GM12878 (cell line): ENCODE data around the gene CASP8. TPM values are rescaled to one million over a fixed set of nuclear protein-coding genes. Genes with fewer than 3 reads are reported as not detected.

Experiments used
- CREM ChIP-seq: IDR thresholded peaks from 2 replicates; pipeline ENCODE4 v1.6.1; 2014; ENCODE audit warnings: antibody characterized with exemption, low read depth
- E4F1 ChIP-seq: fragments of 450-650 bp; IDR thresholded peaks from 2 replicates; pipeline ENCODE4 v1.6.1; 2018; ENCODE audit warnings: borderline replicate concordance, mild to moderate bottlenecking; ENCODE audit not compliant: partially characterized antibody
- KDM1A ChIP-seq: fragments of 200-600 bp; sonication (generic); IDR thresholded peaks from 2 replicates; pipeline ENCODE4 v1.6.1; 2016; ENCODE audit warnings: borderline replicate concordance
- KLF5 ChIP-seq: fragments of 450-650 bp; IDR thresholded peaks from 2 replicates; pipeline ENCODE4 v1.6.1; 2014; ENCODE audit warnings: mild to moderate bottlenecking; ENCODE audit not compliant: partially characterized antibody
- SMAD5 ChIP-seq: IDR thresholded peaks from 2 replicates; pipeline ENCODE4 v1.6.1; 2016; ENCODE audit warnings: antibody characterized with exemption, low read depth
- ZNF622 ChIP-seq: fragments of 450-650 bp; IDR thresholded peaks from 2 replicates; pipeline ENCODE4 v1.6.1; 2017; ENCODE audit warnings: mild to moderate bottlenecking, inconsistent platforms
- polyA plus RNA-seq, 11 experiments: library from polyadenylated mRNA; depleted of rRNA in 4 of 11; unstranded in 6 of 11; stranded (reverse) in 5 of 11; fragments of >200 nt; fragmentation: Nextera tagmentation in 4 of 11; fragmentation: Illumina TruSeq in 1 of 11; extraction: Ambion mirVana in 4 of 11; extraction: Trizol in 1 of 11; gene quantifications; 1 replicate in 1 of 11; 2 replicates in 10 of 11; pipeline versions ENCODE4 v1.2.1 to v1.2.3, GENCODE V29; 2011 to 2016; ENCODE audit warnings: inconsistent platforms in 2 of 11, missing spikeins in 2 of 11, low read depth in 1 of 11
- total RNA-seq, 4 experiments: library from RNA; depleted of rRNA in 3 of 4; stranded (reverse); fragments of >200 nt in 3 of 4; fragmentation: Illumina TruSeq in 1 of 4; extraction: Trizol in 1 of 4; gene quantifications; 2 replicates each; pipeline versions ENCODE4 v1.2.1 to v1.2.3, GENCODE V29; 2013 to 2021
- TF ChIP-seq, protein P1 (sequence below): fragments of 450-650 bp; IDR thresholded peaks from 2 replicates; pipeline ENCODE4 v1.6.1; 2018; ENCODE audit warnings: mild to moderate bottlenecking, low read depth, moderate library complexity; ENCODE audit not compliant: partially characterized antibody
- TF ChIP-seq, protein P2 (sequence below): IDR thresholded peaks from 2 replicates; pipeline ENCODE4 v1.6.1; 2011; ENCODE audit warnings: borderline replicate concordance, low read depth, mild to moderate bottlenecking, moderate library complexity, low read length; ENCODE audit not compliant: insufficient read depth, poor library complexity, severe bottlenecking
- TF ChIP-seq, protein P3 (sequence below): IDR thresholded peaks from 2 replicates; pipeline ENCODE4 v1.6.1; 2012; ENCODE audit warnings: low read depth, low read length, improper control_type of control experiment

CASP8 gene
- total and polyA plus RNA-seq, 10 of the 15 experiments (the other 5 are each of a cell fraction or from before 2014, with no cell fraction given): 18.6 to 54.1 (median 39.9) TPM

- TF ChIP-seq, protein P1, sequence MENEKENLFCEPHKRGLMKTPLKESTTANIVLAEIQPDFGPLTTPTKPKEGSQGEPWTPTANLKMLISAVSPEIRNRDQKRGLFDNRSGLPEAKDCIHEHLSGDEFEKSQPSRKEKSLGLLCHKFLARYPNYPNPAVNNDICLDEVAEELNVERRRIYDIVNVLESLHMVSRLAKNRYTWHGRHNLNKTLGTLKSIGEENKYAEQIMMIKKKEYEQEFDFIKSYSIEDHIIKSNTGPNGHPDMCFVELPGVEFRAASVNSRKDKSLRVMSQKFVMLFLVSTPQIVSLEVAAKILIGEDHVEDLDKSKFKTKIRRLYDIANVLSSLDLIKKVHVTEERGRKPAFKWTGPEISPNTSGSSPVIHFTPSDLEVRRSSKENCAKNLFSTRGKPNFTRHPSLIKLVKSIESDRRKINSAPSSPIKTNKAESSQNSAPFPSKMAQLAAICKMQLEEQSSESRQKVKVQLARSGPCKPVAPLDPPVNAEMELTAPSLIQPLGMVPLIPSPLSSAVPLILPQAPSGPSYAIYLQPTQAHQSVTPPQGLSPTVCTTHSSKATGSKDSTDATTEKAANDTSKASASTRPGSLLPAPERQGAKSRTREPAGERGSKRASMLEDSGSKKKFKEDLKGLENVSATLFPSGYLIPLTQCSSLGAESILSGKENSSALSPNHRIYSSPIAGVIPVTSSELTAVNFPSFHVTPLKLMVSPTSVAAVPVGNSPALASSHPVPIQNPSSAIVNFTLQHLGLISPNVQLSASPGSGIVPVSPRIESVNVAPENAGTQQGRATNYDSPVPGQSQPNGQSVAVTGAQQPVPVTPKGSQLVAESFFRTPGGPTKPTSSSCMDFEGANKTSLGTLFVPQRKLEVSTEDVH: no peak
- TF ChIP-seq ZNF622: no peak
- TF ChIP-seq KDM1A: no peak
- no peak for TF ChIP-seq CREM
- TF ChIP-seq KLF5: no peak
- no peak for TF ChIP-seq SMAD5
- TF ChIP-seq, protein P2, sequence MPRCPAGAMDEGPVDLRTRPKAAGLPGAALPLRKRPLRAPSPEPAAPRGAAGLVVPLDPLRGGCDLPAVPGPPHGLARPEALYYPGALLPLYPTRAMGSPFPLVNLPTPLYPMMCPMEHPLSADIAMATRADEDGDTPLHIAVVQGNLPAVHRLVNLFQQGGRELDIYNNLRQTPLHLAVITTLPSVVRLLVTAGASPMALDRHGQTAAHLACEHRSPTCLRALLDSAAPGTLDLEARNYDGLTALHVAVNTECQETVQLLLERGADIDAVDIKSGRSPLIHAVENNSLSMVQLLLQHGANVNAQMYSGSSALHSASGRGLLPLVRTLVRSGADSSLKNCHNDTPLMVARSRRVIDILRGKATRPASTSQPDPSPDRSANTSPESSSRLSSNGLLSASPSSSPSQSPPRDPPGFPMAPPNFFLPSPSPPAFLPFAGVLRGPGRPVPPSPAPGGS: no peak
- TF ChIP-seq, protein P3, sequence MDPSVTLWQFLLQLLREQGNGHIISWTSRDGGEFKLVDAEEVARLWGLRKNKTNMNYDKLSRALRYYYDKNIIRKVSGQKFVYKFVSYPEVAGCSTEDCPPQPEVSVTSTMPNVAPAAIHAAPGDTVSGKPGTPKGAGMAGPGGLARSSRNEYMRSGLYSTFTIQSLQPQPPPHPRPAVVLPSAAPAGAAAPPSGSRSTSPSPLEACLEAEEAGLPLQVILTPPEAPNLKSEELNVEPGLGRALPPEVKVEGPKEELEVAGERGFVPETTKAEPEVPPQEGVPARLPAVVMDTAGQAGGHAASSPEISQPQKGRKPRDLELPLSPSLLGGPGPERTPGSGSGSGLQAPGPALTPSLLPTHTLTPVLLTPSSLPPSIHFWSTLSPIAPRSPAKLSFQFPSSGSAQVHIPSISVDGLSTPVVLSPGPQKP: no peak
- no peak for TF ChIP-seq E4F1
Observed at GRCh38 chr2:201228912-201229290, 31.4 kb upstream of the CASP8 start (continued).
